Neural progenitor cell (in vitro differentiated cells): ENCODE data around the gene C11orf65. TPM values are rescaled to one million over a fixed set of nuclear protein-coding genes. Genes with fewer than 3 reads are reported as not detected.

Experiments
- DNase-seq: peaks from one replicate; pipeline ENCODE4 v3.0.0-alpha.2; 2016; ENCODE audit warnings: low spot score
- H2AFZ ChIP-seq: fragments of 200-600 bp; sonication (generic); replicated peaks from 2 replicates; pipeline ENCODE4 v1.6.1; 2016; ENCODE audit warnings: antibody characterized with exemption
- H3F3A ChIP-seq: fragments of 200-600 bp; sonication (generic); 2 replicates; pipeline ENCODE4 v1.6.1; 2016; ENCODE audit warnings: antibody characterized with exemption, low read depth
- H3K27ac ChIP-seq: fragments of 200-600 bp; sonication (generic); 2 replicates; pipeline ENCODE4 v1.5.1; 2016; ENCODE audit warnings: mild to moderate bottlenecking
- H3K27me3 ChIP-seq: fragments of 200-600 bp; sonication (generic); 2 replicates; pipeline ENCODE4 v1.6.1; 2016; ENCODE audit warnings: mild to moderate bottlenecking, moderate library complexity
- H3K36me3 ChIP-seq: fragments of 200-600 bp; sonication (generic); 2 replicates; pipeline ENCODE4 v1.5.1; 2016
- H3K4me1 ChIP-seq: fragments of 200-600 bp; sonication (generic); 2 replicates; pipeline ENCODE4 v1.6.1; 2016; ENCODE audit warnings: mixed run types
- H3K4me2 ChIP-seq: fragments of 200-600 bp; sonication (generic); 2 replicates; pipeline ENCODE4 v1.6.1; 2016
- H3K4me3 ChIP-seq: fragments of 200-600 bp; sonication (generic); 2 replicates; pipeline ENCODE4 v1.5.1; 2016
- H3K79me2 ChIP-seq: fragments of 200-600 bp; sonication (generic); 2 replicates; pipeline ENCODE4 v1.6.1; 2016; ENCODE audit warnings: low read depth
- H3K9ac ChIP-seq: fragments of 200-600 bp; sonication (generic); 2 replicates; pipeline ENCODE4 v1.6.1; 2016
- H3K9me3 ChIP-seq: fragments of 200-600 bp; sonication (generic); 2 replicates; pipeline ENCODE4 v1.5.1; 2016; ENCODE audit warnings: low read depth
- H4K20me1 ChIP-seq: fragments of 200-600 bp; sonication (generic); 2 replicates; pipeline ENCODE4 v1.6.1; 2016; ENCODE audit warnings: low read depth
- H3K27ac Mint-ChIP-seq: 3 replicates; pipeline ENCODE4 v1.8.0; 2021; ENCODE audit warnings: mixed read lengths
- H3K27me3 Mint-ChIP-seq: 2 replicates; pipeline ENCODE4 v1.8.0; 2022; ENCODE audit warnings: low read depth, mild to moderate bottlenecking, inconsistent platforms, moderate library complexity, mixed read lengths; ENCODE audit not compliant: insufficient read depth
- H3K36me3 Mint-ChIP-seq: 3 replicates; pipeline ENCODE4 v1.8.0; 2021; ENCODE audit warnings: mixed read lengths
- H3K4me1 Mint-ChIP-seq: 3 replicates; pipeline ENCODE4 v1.8.0; 2021; ENCODE audit warnings: mixed read lengths
- H3K4me3 Mint-ChIP-seq: 3 replicates; pipeline ENCODE4 v1.8.0; 2021; ENCODE audit warnings: mild to moderate bottlenecking, moderate library complexity, mixed read lengths
- H3K9me3 Mint-ChIP-seq: 3 replicates; pipeline ENCODE4 v1.8.0; 2020; ENCODE audit warnings: mixed read lengths
- EZH2 ChIP-seq: fragments of 200-600 bp; sonication (generic); IDR thresholded peaks from 2 replicates; pipeline ENCODE4 v1.6.1; 2017; ENCODE audit warnings: antibody characterized with exemption, mild to moderate bottlenecking, moderate library complexity
- EZH2phosphoT487 ChIP-seq: fragments of 200-600 bp; sonication (generic); IDR thresholded peaks from 2 replicates; pipeline ENCODE4 v1.6.1; 2017; ENCODE audit warnings: antibody characterized with exemption
- total RNA-seq: library from RNA; depleted of rRNA; stranded (reverse); fragments of >200 nt; gene quantifications from 2 replicates; pipeline ENCODE4 v1.2.3, GENCODE V29; 2015; ENCODE audit warnings: low replicate concordance
- TF ChIP-seq, protein P1 (sequence below): fragments of 200-600 bp; sonication (generic); IDR thresholded peaks from 2 replicates; pipeline ENCODE4 v1.5.1; 2017; ENCODE audit warnings: antibody characterized with exemption, mild to moderate bottlenecking

Gene C11orf65
- total RNA-seq, 1 donor from 2014 or later = 11.4 TPM

DNA sequence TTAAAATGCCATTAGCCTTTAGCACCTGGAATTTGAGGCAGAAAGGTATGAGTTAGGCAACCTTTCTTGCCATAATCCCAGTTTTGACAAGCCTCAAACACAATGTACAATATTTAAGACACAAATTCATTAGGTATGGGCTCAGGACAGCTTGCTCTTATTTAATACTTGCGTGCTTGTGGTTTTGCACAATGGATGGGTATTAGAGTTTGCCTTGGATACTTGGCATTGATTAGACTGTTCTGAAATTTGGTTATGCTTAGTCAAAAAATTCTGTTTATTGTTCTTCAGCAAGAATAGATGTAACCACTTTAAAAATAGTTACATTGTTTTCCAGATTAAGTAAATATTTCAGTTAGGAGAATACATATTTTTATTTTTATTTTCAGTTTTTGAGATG lies 5.4 kb upstream of the C11orf65 start:
- Mint-ChIP-seq H3K27ac (no peak overlapping the region), H3K9me3 (no peaks in the 10 kb centered on the region), H3K36me3 (peaks cover 7% of the 10 kb centered on the region), H3K4me1 (peaks cover 5% of the 10 kb centered on the region), H3K4me3 (no peak overlapping the region), H3K27me3 (no peaks in the 10 kb centered on the region)
- no peak overlapping the region for H3K9ac ChIP-seq
- H3K4me3 ChIP-seq = no peak overlapping the region
- TF ChIP-seq, protein P1, sequence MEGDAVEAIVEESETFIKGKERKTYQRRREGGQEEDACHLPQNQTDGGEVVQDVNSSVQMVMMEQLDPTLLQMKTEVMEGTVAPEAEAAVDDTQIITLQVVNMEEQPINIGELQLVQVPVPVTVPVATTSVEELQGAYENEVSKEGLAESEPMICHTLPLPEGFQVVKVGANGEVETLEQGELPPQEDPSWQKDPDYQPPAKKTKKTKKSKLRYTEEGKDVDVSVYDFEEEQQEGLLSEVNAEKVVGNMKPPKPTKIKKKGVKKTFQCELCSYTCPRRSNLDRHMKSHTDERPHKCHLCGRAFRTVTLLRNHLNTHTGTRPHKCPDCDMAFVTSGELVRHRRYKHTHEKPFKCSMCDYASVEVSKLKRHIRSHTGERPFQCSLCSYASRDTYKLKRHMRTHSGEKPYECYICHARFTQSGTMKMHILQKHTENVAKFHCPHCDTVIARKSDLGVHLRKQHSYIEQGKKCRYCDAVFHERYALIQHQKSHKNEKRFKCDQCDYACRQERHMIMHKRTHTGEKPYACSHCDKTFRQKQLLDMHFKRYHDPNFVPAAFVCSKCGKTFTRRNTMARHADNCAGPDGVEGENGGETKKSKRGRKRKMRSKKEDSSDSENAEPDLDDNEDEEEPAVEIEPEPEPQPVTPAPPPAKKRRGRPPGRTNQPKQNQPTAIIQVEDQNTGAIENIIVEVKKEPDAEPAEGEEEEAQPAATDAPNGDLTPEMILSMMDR = no peak
- TF ChIP-seq EZH2 (no peak), EZH2phosphoT487 (no peak)
- no peak overlapping the region for H2AFZ ChIP-seq
- no peak overlapping the region for H3K4me2 ChIP-seq
- H3K36me3 ChIP-seq = peaks cover 3% of the 10 kb centered on the region
- no peaks in the 10 kb centered on the region for H4K20me1 ChIP-seq
- H3K79me2 ChIP-seq = no peaks in the 10 kb centered on the region
- no peaks in the 10 kb centered on the region for H3K27me3 ChIP-seq
- H3K27ac ChIP-seq = no peak overlapping the region
- DNase-seq = no peak
- H3F3A ChIP-seq = no peaks in the 10 kb centered on the region
- H3K4me1 ChIP-seq = no peaks in the 10 kb centered on the region
- H3K9me3 ChIP-seq = no peaks in the 10 kb centered on the region

DNA sequence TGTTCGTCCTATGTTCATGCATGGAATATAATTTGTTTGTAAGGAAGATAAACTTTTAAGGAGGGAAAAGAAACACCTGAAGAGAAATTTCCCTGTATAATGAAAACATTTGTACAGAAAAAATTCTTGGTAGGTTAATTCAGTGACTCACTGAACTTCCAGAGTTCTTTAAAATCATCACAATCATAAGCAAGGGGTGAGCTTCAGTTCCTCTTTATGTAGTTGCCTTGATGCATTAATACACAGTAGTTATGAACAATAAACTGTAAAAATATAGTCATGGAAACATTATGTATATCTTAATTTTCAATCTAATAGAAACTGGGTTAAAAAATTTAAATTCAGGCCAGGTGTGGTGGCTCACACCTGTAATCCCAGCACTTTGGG lies 1.1 kb upstream of the C11orf65 start:
- Histone ChIP-seq H3K4me3 (no peak overlapping the region), H4K20me1 (no peaks in the 10 kb centered on the region), H3K9me3 (no peaks in the 10 kb centered on the region), H3K9ac (no peak overlapping the region), H3K4me2 (no peak overlapping the region), H2AFZ (no peak overlapping the region), H3K27ac (no peak overlapping the region), H3K27me3 (no peaks in the 10 kb centered on the region), H3K79me2 (no peaks in the 10 kb centered on the region), H3F3A (peaks cover 11% of the 10 kb centered on the region), H3K4me1 (no peaks in the 10 kb centered on the region), H3K36me3 (no peaks in the 10 kb centered on the region)
- no peak overlapping the region for H3K27ac Mint-ChIP-seq
- peaks cover 9% of the 10 kb centered on the region for H3K4me1 Mint-ChIP-seq
- H3K4me3 Mint-ChIP-seq = no peak overlapping the region
- no peaks in the 10 kb centered on the region for H3K9me3 Mint-ChIP-seq
- H3K36me3 Mint-ChIP-seq = no peaks in the 10 kb centered on the region
- peaks cover 2% of the 10 kb centered on the region for H3K27me3 Mint-ChIP-seq
- DNase-seq = no peak
- no peak for TF ChIP-seq EZH2
- TF ChIP-seq, protein P1 = no peak
- TF ChIP-seq EZH2phosphoT487 = no peak

- Mint-ChIP-seq H3K4me1 (peaks cover 9% of the 10 kb centered on the region), H3K9me3 (no peaks in the 10 kb centered on the region), H3K27me3 (peaks cover 2% of the 10 kb centered on the region), H3K27ac (peak overlapping the region; percentile 100), H3K4me3 (peak overlapping the region; percentile 98), H3K36me3 (no peaks in the 10 kb centered on the region)
- H4K20me1 ChIP-seq = no peaks in the 10 kb centered on the region
- H3K4me1 ChIP-seq = no peaks in the 10 kb centered on the region
- no peak for DNase-seq
- H3K27me3 ChIP-seq = no peaks in the 10 kb centered on the region
- H3K27ac ChIP-seq = peak overlapping the region; percentile 95
- peaks cover 11% of the 10 kb centered on the region for H3F3A ChIP-seq
- peak overlapping the region; percentile 88 for H3K4me2 ChIP-seq
- TF ChIP-seq EZH2 = no peak
- TF ChIP-seq, protein P1 = no peak
- H3K36me3 ChIP-seq = no peaks in the 10 kb centered on the region
- H3K9ac ChIP-seq = peak overlapping the region; percentile 91
- H2AFZ ChIP-seq = peak overlapping the region; percentile 44
- H3K9me3 ChIP-seq = no peaks in the 10 kb centered on the region
- H3K79me2 ChIP-seq = no peaks in the 10 kb centered on the region
- peak overlapping the region; percentile 58 for H3K4me3 ChIP-seq
These were observed 924 bp downstream of the C11orf65 start for GRCh38 chr11:108466405-108466804.
